Prostate gland (tissue), 2 donors: ENCODE results near the gene TNFAIP6.

ENCODE experiments used
- POLR2A ChIP-seq: fragments of 450-650 bp; IDR thresholded peaks from one replicate; pipeline ENCODE4 v1.6.1; 2016; ENCODE audit warnings: antibody characterized with exemption, mild to moderate bottlenecking
- TF ChIP-seq, protein P1 (sequence below), 4 experiments: fragments of 200-600 bp in 2 of 4; fragments of 450-650 bp in 2 of 4; sonication (generic) in 2 of 4; IDR thresholded peaks; 1 replicate in 3 of 4; 2 replicates in 1 of 4; pipeline ENCODE4 v1.5.1; 2016 to 2019; ENCODE audit warnings: antibody characterized with exemption in 4 of 4, mild to moderate bottlenecking in 2 of 4, moderate library complexity in 2 of 4

DNA sequence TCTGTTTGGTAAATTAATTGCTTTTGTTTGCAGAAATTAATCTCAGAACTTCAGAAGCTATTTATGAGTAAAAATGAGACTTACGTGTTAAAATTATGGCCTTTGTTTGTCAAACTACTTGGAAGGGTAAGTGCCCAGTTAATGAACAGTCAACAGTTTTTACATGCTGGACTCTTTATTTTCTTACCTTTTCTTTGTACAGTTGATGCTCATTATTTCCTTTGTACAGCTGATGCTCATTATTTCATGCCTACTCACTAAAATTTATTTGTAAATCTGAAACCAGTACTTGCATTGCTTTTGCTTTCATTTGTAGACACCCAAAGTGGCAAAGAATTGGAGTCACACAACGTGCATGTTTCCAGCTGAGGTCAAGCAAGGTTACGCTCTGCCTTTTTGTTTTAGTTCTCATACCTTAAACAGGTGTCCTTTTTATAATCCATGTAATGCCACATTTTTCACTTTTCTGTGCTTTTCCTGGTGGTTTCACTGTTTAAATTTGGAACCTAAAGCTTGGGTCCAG is 65.6 kb downstream of the TNFAIP6 start:
- TF ChIP-seq, protein P1, sequence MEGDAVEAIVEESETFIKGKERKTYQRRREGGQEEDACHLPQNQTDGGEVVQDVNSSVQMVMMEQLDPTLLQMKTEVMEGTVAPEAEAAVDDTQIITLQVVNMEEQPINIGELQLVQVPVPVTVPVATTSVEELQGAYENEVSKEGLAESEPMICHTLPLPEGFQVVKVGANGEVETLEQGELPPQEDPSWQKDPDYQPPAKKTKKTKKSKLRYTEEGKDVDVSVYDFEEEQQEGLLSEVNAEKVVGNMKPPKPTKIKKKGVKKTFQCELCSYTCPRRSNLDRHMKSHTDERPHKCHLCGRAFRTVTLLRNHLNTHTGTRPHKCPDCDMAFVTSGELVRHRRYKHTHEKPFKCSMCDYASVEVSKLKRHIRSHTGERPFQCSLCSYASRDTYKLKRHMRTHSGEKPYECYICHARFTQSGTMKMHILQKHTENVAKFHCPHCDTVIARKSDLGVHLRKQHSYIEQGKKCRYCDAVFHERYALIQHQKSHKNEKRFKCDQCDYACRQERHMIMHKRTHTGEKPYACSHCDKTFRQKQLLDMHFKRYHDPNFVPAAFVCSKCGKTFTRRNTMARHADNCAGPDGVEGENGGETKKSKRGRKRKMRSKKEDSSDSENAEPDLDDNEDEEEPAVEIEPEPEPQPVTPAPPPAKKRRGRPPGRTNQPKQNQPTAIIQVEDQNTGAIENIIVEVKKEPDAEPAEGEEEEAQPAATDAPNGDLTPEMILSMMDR (IDR thresholded peaks at IDR 0.05) = no peak
- no peak for TF ChIP-seq POLR2A
